ENCODE measurements around the gene TNNC2.
"Not testable (repeated sequence)": the region's sequence is repeated elsewhere in the genome, so short reads cannot be mapped to it uniquely, and the experiment has no call there.

Gene TNNC2

GRCh38 chr20:45827030-45827652 lies at the start of gene TNNC2:
Gene TNNC2, minus strand, starts transcription at chr20:45827312. Its CDS starts 64 bp downstream, at chr20:45827248.
- no peak for DNase-seq (ENCODE audit: low read depth, low spot score)

- peak; percentile 46 for DNase-seq (ENCODE audit: low read depth, low spot score)
Measured at GRCh38 chr20:45874576-45874975, 47.5 kb upstream of the TNNC2 start.

GRCh38 chr20:45874104-45874481 lies 47.0 kb upstream of the TNNC2 start:
- not testable (repeated sequence) for DNase-seq (ENCODE audit: low read depth, low spot score)

- DNase-seq (ENCODE audit: low read depth, low spot score): no peak
Measured at GRCh38 chr20:45873409-45874103, 46.4 kb upstream of the TNNC2 start.

DNA sequence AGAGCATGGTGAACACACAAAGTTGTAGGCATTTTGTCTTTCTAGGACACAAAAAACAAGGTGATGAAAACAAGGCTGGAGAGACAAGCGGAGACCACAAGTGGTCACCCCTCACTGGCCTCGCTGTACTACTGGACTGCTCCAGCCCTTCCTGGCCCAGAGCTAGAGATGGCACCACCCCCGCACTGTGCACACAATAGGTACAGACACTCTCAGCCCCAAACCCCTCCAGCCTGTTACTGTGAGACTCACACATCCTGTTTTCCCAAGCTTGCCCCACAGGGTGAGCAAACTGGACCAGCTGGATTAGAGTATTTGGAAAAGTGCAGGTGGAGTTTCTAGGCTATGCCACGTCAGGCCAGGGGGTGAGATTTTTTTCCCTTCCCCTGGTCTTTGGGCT lies 45.5 kb upstream of the TNNC2 start:
- DNase-seq (ENCODE audit: low read depth, low spot score): peak; percentile 66

DNA sequence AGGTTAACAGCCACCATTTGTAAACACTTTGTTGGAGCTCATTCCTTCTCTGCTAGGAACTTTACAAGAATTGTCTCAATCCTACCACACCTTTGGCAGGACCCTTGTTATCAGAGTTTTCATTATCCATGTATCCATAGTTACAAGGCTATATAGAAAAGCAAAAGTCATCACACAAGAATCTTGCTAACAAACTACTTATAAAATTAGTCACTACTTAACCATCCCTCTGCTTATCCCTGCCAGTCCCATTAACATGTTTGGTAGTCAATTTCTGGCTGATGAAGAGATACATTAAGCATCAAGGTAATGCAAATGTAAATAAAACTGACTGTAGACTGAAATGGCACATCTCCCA lies 40.7 kb upstream of the TNNC2 start:
- no peak for DNase-seq (ENCODE audit: low read depth, low spot score)

- no peak for DNase-seq (ENCODE audit: low read depth, low spot score)
Measured at GRCh38 chr20:45867136-45867818, 40.2 kb upstream of the TNNC2 start.

- no peak for DNase-seq (ENCODE audit: low read depth, low spot score)
Measured at GRCh38 chr20:45866454-45866853, 39.3 kb upstream of the TNNC2 start.

DNA sequence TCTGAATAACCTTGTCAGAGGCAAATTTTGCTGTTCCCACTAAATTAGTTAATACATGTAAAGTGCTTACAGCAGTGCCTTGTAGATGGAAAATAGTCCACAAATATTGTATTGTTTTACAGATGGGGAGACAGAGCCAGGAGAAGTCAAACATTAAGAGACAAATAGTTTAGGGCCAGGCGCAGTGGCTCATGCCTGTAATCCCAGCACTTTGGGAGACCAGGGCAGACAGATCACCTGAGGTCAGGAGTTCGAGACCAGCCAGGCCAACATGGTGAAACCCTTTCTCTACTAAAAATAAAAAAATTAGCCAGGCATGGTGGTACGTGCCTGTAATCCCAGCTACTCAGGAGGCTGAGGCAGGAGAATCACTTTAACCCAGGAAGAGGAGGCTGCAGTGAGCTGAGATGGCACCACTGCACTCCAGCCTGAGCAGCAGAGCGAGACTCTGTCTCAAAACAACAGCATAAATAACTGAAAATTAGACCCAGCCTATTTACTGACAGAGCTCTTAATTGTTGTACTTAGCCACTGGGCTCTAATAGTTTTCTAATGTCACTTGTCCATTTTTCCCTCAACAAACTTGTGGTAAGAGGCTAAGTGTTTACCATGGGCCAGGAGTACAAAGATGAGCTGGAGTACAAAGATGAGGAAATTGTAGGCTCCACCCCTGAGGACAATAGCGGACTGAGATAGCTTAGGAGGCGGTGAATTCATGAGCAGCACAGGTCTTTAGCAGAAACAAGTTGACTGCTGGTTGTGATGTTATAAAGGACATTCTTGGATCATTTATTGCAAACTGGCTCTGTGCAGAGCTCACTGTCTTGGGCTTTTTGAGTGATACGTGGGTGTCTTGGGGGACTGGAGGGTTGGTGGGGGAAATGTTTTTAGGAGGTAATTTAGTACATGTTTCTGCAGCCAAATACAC lies 36.7 kb upstream of the TNNC2 start:
- DNase-seq (ENCODE audit: low read depth, low spot score): no peak

GRCh38 chr20:45861221-45862075 lies 34.3 kb upstream of the TNNC2 start:
- DNase-seq (ENCODE audit: low read depth, low spot score): no peak

GRCh38 chr20:45860560-45861220 lies 33.6 kb upstream of the TNNC2 start:
- no peak for DNase-seq (ENCODE audit: low read depth, low spot score)

DNA sequence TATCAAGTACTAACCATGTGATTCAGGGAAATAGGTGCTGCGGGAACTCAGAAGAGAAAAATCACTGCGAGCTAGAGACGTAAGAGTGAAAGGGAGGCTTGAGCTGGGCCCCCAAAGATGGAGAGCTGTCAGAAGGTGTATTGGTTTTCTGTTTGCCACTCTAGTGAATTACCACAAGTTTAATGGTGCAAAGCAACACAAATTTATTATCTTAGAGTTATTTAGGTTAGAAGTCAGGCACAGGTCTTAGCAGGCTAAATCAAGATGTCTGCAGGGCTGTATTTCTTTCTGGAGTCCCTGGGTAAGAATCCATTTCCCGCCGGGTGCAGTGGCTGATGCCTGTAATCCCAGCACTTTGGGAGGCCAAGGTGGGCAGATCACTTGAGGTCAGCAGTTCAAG lies 32.8 kb upstream of the TNNC2 start:
- DNase-seq (ENCODE audit: low read depth, low spot score): no peak

DNA sequence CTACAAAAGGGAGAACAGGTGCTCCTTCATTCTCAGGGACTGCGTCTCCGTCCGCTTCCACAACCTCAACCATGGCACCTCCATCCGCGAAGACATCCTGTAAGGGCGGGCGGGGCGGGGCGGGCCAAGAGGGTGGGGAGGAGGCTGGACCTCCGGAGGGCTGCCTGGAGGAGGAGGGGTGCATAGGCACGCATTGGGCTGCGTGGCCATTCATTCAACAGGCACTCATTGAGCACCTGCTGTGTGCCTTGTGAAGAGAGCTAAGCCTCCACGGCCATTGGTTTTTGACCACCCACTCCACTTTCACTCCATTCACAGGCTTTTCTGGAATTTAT lies 30.7 kb upstream of the TNNC2 start:
- no peak for DNase-seq (ENCODE audit: low read depth, low spot score)

DNA sequence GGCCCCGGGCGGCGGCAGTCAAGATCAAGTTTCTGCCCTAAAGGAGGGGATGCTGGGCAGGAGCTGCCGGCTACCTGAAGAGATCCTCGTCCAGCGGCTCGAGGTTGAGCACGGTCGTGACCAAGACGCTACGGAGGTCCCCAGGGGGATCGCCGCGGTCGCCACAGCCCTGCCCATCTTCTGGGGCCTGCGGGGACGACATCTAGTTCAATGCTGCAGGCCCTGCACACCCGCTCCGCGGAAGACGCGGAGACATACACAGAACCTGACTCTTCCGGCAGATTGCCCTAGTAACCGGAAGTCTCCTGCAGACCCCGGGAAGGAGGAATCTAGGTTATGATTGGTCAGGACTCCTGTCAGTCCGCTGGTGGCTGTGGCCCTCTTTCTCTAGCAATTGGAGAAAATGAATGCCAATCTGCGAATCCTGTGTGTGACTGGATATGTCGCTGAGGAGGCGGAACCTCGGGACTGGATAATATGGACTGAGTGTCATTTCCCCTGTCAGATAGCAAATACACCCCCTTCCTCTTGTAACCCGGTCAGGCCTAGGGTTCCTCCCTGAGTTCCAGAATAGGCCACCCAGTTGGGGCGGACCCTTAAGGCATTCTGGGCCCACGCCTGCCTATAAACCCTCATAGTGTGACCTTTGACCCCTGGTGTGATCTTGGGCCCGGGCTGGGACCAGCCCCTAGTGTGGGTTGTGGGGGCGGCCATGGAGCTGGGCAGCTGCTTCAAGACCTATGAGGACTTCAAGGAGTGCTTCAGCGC lies 30.2 kb upstream of the TNNC2 start, which contains the start of the genes ACOT8 and ZSWIM3:
ACOT8 (minus strand) TSS at position 279 of the 768 bp plus-strand sequence; CDS start at position 202, 77 bp downstream.
ZSWIM3 (plus strand) TSS at position 501 of the 768 bp plus-strand sequence; CDS start at position 713, 212 bp downstream.
- DNase-seq (ENCODE audit: low read depth, low spot score): peak; percentile 99

- peak; percentile 36 for DNase-seq (ENCODE audit: low read depth, low spot score)
Measured at GRCh38 chr20:45853484-45853883, 26.4 kb upstream of the TNNC2 start.

GRCh38 chr20:45852326-45852725 lies 25.2 kb upstream of the TNNC2 start:
- no peak for DNase-seq (ENCODE audit: low read depth, low spot score)

DNA sequence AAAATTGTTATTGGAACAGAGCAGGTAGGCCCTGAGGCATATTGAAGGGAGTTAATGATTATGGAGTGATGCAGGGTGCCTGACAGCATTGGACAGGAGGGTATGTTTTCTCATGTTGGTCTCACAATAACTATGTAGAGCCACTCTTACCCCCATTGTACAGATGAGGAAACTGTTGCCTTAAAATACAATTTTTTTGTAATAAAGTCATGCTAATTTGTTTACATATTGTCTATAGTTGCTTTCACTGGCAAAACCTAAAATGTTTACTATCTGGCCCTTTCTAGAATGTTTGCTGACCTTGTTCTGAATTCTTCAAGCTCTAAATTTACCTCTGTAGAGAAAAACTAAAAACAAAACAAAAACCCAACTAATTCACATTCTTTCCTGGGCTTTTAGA lies 24.4 kb upstream of the TNNC2 start:
- no peak for DNase-seq (ENCODE audit: low read depth, low spot score)

DNA sequence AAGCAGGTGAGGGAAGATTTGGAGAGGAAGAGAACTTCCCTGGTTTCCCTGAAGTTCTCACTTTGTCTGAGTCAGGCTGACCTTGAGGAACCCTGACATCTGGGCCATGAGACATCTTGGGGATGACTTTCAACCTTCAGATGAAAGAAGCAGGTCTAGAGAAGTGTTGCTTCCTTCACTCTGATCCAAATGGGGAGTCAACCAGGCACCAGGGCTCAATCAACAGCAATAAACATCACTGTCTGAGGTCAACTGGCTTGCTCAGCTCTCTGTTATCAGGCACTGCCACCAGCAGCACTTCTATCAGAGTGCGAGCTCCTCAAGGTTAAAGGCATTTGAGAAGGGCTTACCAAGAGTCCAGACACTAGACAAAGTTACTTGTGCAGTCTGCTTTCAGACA lies 23.8 kb upstream of the TNNC2 start:
- DNase-seq (ENCODE audit: low read depth, low spot score): no peak

GRCh38 chr20:45850238-45850637 lies 23.1 kb upstream of the TNNC2 start:
- DNase-seq (ENCODE audit: low read depth, low spot score): no peak
